ENCODE results near the gene USP34.
"Not testable (repeated sequence)": the region's sequence is repeated elsewhere in the genome, so short reads cannot be mapped to it uniquely, and the experiment has no call there.

Gene USP34

DNA sequence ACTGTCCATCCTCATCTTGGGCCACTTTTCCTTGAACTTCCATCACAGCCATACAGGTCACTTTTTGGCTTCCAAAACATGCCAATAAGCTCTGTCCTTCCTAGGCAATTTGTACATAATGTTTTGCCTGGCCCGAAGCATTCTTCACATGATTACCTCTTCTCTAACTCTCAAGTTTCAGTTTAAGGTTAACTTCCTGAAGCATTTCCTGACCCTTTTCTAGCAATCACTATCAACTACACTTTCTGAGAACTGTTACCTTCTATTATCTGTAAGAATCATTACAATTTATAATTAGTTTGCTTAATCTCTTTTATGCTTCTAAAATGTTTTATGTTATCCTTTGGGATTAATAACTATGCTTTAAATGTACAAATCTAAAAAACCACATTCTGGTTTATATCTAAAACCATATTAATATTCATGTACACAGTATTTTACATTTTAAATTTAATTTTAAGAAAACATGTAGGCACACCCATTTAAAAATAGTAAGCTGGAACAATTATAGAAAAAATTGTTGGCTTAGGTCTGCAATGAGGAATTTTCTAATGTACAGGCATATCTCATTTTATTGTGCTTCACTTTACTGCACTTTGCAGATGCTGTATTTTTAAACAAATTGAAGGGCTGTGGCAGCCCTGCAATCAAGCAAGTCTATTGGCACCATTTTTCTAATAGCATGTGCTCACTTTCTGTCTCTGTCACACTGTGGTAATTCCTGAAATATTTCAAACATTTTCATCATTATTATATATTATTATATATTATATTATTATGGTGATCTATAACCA is 232.5 kb downstream of the USP34 start:
- no peak for DNase-seq

DNA sequence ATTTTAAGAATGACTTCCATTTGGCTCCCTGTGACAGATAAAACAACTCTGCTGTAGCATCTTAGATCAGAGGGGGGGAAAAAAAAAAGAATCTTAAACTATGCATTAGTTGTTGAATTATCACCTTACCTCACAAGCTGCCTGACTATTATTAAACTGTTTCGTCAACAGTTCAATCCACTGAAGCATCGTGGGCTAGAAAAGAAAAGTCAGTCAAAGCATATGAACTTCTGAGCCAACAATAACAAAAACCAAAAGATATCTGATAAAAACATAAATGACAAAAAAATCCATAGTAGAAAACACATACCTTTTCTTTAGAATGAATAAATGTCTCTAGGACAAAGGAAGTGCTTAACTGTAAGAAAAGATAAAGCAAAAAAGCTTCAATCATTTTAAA is 235.2 kb downstream of the USP34 start:
- no peak for DNase-seq

DNA sequence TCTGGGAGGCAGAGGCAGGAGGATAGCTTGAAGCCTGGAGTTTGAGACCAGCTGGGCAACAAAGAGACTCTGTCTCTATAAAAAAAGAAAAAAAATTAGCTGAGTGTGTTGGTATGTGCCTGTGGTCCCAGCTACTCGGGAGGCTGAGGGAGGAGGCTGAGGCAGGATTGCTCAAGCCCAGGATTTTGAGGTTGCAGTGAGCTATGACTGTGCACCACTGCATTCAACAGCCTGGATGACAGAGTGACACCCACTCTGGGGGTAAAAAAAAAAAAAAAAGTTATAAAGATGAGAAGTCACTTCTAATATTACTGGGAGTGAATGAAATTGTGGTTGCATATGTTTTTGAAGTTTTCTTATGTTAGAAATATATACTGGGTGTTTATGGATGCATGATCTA is 237.3 kb downstream of the USP34 start:
- DNase-seq: no peak

DNA sequence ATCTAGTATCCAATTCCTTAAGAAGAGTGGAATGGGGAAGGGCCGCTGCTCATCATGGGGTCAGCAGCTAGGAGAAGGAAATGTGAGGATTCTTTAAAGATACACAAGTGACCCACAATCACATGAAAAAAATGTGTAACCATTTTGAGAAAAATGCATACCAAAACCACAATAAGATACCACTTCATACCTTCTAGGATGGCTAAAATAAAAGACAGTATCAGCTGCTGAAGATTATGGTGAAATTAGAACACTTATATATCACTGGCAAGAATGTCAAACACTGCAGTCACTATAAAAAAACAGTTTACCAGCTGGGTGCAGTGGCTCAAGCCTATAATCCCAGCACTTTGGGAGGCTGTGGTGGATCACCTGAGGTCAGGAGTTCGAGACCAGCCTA is 241.0 kb downstream of the USP34 start:
- DNase-seq: no peak

DNA sequence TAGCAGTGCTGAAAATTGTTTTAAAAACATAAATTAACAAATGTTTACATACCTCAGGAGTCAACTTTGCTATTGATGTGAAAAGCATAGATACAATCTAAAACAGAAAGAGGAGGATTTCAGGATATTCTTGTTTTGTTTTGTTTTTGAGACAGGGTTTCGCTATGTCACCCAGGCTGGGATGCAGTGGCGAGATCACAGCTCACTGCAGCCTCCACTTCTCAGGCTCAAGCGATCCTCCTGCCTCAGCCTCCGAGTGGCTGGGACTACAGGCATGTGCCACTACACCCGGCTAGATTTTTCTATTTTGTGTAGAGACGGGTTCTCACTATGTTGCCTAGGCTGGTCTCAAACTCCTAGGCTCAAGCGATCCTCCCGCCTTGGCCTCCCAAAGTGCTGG is 248.3 kb downstream of the USP34 start:
- no peak for DNase-seq

DNA sequence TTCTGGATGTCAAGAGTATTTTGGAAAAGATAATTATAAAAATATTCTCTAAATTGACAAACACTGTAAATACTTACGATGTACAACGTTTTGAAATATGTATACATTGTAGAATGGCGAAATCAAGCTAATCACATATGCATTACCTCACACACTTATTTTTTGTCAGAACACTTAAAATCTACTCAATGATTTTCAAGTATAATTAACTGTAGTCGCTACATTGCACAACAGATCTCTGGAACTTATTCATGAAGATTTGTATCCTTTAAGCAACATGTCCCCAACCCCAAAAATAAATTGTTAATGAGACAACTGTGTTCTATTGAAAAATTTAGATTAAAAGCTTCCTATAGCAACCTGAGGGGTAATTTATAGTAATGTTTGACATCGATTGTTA is 249.1 kb downstream of the USP34 start:
- DNase-seq: no peak

DNA sequence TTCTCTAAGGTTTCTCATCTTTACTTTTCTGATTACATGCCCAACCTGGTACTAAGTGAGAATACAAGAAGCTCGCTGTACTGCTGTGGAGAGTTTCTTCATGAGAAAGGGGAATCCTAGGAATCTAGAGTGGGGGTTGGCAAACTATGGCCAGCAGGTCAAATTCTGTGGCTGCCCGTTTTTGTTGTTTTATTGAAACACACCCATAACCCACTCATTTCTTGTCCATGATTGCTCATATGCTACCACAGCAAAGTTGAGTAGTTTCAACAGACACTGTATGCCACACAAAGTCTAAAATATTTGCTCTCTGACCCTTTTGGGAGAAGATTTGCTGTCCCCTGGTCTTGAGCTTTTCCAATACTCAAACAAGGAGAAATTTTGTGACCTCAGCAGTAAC is 250.1 kb downstream of the USP34 start:
- DNase-seq: no peak

DNA sequence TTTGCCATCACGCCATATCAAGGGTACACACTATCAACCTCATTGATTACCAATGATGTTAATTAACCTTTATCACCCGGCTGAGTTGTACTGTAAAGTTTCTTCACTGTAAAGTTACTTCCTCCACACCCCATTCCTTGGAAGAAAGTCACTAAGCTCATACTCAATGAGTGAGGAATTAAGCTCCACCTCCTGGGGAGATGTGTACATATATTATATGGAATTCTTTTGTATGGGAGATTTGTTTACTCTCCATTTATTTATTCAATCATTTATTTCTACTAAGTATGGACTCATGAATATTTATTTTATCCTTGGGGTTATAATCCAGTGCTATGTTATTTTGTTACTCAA is 252.1 kb downstream of the USP34 start:
- DNase-seq: no peak

DNA sequence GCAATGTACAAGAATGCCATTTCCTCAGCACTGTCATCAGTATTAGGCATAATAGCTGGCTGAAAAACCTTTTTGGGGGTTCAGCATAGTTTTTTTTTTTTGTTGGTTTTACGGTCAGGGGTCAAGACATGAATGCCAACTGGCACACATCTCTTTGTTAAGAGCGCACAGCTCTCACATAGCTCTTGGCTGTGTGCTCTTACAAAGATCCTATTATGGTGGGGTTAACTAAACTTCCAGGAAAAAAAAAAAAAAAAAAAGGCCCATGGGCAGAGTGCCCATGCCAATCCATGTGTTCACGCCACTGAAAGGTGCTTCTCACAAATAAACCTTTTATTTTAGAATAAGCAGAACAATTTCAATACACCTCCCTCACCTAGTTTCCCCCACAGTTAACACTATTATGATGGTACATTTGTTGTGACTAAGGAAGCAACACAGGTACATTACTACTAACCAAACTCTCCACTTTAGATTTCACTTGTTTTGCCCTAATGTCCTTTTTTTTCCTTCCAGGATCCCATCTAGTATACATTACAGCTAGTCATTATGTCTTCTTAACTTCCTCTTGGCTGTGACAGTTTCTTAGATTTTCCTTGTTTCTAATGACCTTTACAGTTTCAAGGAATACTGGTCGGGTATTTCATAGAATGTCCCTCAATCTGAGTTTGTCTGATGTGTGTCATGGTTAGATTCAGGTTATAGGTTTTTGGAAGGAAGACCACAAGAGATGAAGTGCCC is 252.6 kb downstream of the USP34 start:
- DNase-seq: no peak

DNA sequence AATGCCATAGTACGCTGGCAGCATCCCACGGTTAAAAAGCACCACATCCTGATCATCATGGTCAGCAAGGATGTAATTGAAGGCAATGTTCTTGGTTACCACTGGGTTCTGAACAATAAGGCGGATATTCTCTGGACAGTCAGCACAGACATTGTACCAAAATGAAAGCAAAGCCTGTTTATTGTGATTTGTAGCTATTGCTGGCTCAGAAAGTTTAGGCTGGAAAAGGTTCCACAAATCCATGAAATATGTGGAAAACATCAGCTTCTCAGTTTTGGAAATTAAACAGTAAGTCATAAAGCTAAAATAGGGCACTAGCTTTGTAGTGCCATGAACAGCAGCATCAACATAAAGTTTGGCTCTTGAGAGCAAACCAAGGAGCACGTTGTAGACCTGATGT is 256.7 kb downstream of the USP34 start:
- DNase-seq: no peak

DNA sequence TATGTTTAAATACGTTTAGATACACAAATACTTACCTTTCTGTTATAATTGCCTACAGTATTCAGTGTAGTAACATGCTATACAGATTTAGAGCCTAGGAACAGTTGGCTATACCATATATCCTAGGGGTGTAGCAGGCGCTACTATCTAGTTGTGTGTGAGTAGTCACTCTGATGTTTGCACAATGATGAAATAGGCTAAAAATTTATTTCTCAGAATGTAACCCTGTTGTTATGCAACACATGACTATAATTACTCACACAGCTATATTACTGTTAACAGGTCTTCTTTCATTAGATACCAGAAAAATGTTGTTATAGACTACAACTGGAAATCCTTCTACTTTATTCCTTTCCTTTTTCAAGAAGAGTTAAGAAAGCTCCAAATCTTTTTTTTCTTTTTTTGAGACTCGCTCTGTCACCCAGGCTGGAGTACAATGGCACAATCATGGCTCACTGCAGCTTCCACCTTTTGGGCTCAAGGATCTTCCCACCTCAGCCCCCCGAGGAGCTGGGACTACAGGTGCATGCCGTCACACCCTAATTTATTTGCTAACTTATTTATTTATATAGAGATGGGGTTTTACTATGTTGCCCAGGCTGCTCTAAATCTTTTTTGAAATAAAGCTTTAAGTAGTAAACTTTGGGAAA is 260.4 kb downstream of the USP34 start:
- DNase-seq: no peak

DNA sequence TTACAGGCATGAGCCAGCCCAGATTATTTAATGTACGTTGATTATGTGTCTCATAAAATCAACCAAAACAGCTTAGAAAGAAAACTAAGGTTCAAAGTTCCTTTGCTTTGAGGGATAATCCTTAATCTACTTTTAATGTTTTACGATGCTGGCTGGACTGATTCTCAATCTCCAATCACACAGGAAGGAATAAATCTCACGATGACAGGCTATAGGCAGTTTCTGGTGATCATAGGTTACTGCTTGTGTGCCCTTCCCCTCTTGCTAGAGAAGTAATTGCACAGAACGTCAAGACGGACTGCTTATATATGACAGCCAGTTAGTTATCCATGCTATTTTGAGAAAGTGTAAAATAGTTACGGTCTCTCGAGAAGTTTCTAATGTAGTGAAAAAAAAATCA is 265.8 kb downstream of the USP34 start:
- no peak for DNase-seq

DNA sequence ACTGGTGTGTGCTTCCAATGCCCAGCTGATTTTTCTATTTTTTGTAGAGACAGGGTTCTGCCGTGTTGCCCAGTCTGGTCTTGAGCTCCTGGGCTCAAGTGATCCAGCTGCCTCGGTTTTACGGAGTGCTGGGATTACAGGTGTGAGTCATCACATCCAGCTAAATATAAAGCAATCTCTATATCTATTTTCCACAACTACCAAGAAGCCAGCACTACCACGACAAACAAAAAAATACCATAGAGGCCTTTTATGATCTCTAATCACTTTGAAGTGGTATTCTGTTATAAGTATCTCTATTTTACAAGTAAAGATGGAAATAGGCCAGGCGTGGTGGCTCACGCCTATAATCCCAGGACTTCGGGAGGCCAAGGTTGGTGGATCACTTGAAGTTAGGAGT is 274.2 kb downstream of the USP34 start:
- DNase-seq: no peak

DNA sequence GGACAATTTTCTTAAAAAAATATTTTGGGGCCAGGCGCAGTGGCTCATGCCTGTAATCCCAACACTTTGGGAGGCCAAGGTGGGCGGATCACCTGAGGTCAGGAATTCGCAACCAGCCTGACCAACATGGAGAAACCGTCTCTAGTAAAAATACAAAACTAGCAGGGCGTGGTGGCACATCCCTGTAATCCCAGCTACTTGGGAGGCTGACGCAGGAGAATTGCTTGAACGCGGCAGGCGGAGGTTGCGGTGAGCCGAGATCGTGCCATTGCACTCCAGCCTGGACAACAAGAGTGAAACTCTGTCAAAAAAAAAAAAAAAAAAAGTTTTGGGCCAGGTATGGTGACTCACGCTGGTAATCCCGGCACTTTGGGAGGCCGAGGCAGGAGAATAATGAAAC is 276.2 kb downstream of the USP34 start:
- not testable (repeated sequence) for DNase-seq

DNA sequence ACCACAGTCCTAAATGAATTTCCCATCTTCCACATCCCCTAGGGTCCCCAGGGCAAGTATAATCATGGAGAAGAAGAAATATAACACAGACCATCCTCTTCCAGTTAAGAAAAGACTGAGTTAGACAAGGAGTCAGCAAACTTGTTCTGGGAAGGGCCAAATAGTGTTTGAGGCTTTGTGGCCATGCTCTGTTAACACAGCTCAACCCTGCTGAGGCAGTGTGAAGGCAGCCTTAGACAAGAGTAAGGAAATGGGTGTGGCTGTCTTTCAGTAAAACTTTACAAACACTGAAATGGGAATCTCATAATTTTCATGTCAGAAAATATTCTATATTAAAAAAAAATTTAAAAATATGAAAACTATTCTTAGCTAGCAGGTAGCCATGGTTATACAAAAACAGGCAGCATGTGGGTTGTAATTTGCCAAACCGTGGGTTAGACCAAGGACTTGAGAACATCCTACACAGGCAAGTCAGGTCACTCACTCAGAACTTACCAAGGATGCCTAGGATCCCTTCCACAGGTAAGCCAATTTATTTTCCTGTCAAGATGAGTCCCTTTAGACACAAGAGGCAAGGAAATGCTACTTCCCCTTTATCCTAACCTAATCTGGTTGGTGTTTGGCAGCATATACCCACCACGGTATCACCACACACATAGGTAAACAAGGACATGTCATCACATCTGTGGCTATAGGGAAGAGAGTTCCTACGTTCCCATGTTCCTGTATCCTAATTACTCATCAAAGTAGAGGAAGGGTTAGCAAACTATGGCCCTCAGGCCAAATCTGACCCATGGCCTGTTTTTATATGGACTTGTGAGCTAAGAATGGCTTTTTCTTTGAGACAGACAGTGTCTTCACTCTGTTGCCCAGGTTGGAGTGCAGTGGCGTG is 277.0 kb downstream of the USP34 start:
- no peak for DNase-seq

DNA sequence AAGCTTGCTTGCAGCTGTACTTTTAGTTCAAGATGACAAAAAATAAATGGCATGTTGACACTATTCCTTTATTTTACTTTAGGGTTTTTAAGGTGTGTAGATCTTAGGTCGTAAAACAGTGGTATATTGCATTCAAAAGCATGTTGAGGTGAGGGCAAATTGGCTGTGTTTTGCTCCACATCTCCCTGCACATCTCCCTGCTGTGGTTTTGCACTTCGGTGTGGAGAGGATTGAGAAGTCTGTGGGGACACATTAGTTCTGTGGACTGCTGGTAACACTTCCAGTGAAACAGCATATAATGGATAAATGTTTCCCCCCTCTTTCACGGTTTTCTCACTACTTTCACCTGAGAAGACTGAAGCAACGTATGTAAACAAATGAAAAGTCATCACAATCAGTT is 283.8 kb downstream of the USP34 start:
- no peak for DNase-seq

DNA sequence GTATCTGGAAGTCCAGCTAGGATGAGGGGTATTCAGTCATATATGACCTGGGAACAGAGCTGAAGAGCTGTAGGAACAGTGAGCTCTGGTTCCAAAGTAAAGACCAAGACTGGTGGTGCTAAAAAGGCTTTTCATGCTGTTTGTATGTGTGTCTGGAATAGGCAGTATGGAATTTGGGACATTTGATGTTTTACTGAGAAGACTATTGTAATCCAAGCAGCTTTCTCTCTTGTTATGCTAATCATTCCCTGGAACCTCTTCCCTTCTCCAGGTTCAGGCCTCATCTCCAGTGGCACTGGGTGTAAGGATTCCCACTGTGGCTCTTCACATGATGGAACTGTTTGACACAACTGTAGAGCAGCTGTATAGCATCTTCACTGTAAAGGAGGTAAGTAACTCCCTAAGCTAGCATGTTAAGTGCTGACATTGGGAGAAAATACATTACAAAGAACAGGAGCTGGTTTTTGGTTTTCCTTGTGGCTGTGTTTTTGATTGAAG is 285.6 kb downstream of the USP34 start:
- no peak for DNase-seq

DNA sequence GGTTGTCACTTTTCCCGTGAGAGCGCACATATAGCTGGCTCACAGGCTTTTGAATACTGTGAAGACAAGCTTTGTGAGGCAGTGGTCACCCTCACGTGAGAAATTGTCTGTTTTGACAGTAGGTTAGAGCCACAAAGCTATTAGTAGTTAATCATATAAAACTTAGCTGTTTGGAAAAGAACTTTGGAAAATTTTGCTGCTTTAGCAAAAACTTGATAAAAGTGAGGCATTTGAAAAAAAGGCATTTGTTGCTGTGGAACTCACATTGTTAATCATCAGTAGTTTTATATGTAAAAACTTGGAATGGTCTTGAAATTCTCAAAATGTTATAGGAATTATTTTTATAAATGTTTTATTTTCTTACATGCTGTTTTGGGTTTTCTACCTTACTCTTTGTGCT is 286.6 kb downstream of the USP34 start:
- no peak for DNase-seq

DNA sequence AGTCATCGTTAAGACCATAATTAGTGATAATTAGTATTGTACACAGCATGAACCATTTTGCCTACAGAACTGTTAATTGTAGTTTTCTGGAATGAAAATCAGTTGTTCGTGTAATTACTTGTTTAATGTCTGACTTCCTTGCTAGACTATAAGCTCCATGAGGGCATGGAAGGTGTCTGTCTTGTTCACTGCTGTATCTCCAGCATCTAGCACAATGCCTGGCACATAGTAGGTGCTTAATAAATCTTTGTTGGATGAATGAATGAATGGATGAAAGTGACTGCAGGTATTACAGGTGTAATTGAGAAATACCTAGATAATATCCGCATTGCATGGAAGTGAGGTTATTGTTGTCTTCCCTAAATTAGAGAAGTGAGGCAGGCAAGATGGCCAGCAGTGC is 287.1 kb downstream of the USP34 start:
- DNase-seq: no peak

DNA sequence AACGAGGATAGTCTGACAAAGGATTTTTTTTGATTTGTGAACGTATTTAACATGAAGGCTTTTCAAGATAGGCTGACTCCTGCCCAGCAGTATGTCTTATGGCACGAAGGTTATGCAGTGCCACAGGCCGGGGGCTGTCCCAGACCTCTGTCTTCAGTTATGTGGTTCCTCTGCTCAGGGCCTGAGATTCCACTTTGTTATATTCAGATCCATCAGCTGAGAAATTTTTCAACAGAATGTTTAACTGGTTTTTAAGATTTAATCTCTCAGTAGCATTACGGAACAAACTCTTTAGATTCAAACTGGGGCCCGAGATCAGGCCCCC is 288.9 kb downstream of the USP34 start:
- DNase-seq: no peak

DNA sequence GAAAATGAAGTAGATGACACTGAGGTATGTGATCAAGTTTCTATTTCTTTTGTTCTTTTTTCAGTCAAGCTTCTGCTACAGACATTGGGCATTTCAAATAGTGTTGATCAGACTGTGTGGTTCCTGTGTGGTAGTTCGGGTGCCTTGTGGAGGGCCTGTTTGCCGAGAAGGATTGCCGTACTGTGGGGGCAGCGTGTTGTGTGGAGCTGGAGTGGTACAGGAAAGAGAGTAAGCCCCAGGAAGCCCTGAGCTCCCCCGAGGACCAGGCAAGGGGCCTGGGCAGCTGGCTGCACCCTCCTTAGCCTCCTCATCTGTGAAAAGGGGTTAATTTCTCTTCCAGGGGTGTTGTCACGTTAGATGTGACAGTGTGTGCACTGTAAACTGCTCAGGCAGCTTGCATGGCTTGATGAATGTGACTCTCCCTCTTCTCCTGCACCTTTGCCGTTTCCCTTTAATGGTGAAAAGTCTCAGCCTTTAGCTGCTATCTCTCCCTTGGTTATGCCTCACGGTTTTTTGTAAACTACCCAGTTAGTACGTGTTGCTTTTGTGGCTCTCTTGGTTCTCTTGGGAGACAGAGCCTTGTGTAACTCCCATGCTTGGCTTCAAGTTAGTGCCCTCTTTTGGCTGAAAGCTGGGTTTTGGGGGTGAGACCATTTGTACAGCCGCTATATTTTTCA is 289.4 kb downstream of the USP34 start:
- DNase-seq: no peak

DNA sequence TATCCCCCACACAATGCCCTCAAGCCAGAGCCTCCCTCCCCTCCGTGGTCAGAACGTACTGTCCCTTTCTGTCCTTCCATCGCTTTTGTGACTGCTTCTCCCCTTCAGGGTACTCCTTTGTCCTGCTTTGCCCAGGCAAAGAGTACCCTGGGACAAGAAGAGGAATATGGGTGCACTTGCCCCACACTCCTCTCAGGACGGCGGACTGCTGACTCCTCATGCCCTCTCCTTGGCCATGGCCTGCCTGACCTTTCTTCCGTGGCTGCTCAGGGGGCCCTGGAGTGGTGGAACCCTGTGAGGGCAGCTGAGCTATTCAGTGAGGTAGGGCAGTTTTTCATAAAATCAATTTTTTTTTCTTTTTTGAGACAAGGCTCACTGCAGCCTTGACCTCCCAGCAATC is 290.2 kb downstream of the USP34 start:
- DNase-seq: no peak

Data from CD4-positive, alpha-beta T cell treated with Interleukin-6 for 4 hours (primary cell).